HEK293 (cell line): Measurements from ENCODE around the gene CPLX1.
A peak's percentile ranks its signal among the peaks of the same experiment; 100 is the strongest.
"Not testable (repeated sequence)": the region's sequence is repeated elsewhere in the genome, so short reads cannot be mapped to it uniquely, and the experiment has no call there.

ENCODE experiments used
- CTCF ChIA-PET: fragments of 350-600 bp; formaldehyde crosslinking; extraction: SDS; loops from one replicate; lab custom pipeline; 2021; ENCODE audit warnings: antibody characterized with exemption; lab: Yijun Ruan, JAX
- POLR2A ChIA-PET: fragments of 300-600 bp; formaldehyde crosslinking; extraction: SDS; loops from one replicate; lab custom pipeline; 2020; ENCODE audit warnings: antibody characterized with exemption, inconsistent platforms; lab: Yijun Ruan, JAX
- H3K27ac ChIP-seq: fragments of 200-500 bp; sonication (Bioruptor generic); 2 replicates; pipeline ENCODE4 v1.5.1; 2014; ENCODE audit warnings: low read depth, low read length, control low read depth, inconsistent platforms; ENCODE audit errors: extremely low read depth
- H3K36me3 ChIP-seq, 2 experiments: fragments of 200-500 bp in 1 of 2; sonication (Bioruptor generic) in 1 of 2; 1 replicate in 1 of 2; 2 replicates in 1 of 2; pipeline ENCODE4 v1.5.1; 2014 to 2017; ENCODE audit warnings: inconsistent platforms in 2 of 2, low read length in 2 of 2; ENCODE audit not compliant: control insufficient read depth in 2 of 2, insufficient read depth in 1 of 2
- H3K4me1 ChIP-seq: fragments of 200-500 bp; sonication (Bioruptor generic); 2 replicates; pipeline ENCODE4 v1.5.1; 2014; ENCODE audit warnings: mild to moderate bottlenecking, low read length, inconsistent platforms; ENCODE audit not compliant: control insufficient read depth, insufficient read depth
- H3K4me3 ChIP-seq: 2 replicates; pipeline ENCODE4 v1.5.1; 2011; ENCODE audit warnings: low read depth, mild to moderate bottlenecking, control low read depth, low read length, moderate library complexity
- H3K9me3 ChIP-seq: fragments of 200-500 bp; sonication (Bioruptor generic); 2 replicates; pipeline ENCODE4 v1.5.1; 2014; ENCODE audit warnings: low read depth, low read length, inconsistent platforms; ENCODE audit not compliant: control insufficient read depth, insufficient read depth
- EGR2 ChIP-seq: fragments of 450-650 bp; formaldehyde crosslinking; IDR thresholded peaks from 2 replicates; pipeline ENCODE4 v1.5.1; 2016; ENCODE audit warnings: low read depth, missing biosample characterization, missing genetic modification characterization
- ZBTB8A ChIP-seq: fragments of 450-650 bp; formaldehyde crosslinking; IDR thresholded peaks from 2 replicates; pipeline ENCODE4 v1.5.1; 2016; ENCODE audit warnings: missing biosample characterization, missing genetic modification characterization
- ZFHX2 ChIP-seq: fragments of 450-650 bp; formaldehyde crosslinking; conservative IDR thresholded peaks from 2 replicates; pipeline ENCODE4 v1.5.1; 2016; ENCODE audit warnings: missing biosample characterization, missing genetic modification characterization
- ZNF121 ChIP-seq: fragments of 450-650 bp; formaldehyde crosslinking; IDR thresholded peaks from 2 replicates; pipeline ENCODE4 v1.5.1; 2016; ENCODE audit warnings: missing biosample characterization, missing genetic modification characterization
- ZNF146 ChIP-seq: fragments of 450-650 bp; formaldehyde crosslinking; IDR thresholded peaks from 2 replicates; pipeline ENCODE4 v1.5.1; 2016; ENCODE audit warnings: missing biosample characterization, missing genetic modification characterization
- ZNF157 ChIP-seq: fragments of 450-650 bp; formaldehyde crosslinking; IDR thresholded peaks from 2 replicates; pipeline ENCODE4 v1.5.1; 2016; ENCODE audit warnings: missing biosample characterization, missing genetic modification characterization
- ZNF2 ChIP-seq: fragments of 450-650 bp; formaldehyde crosslinking; IDR thresholded peaks from 2 replicates; pipeline ENCODE4 v1.5.1; 2016; ENCODE audit warnings: missing biosample characterization, missing genetic modification characterization
- ZNF37A ChIP-seq: fragments of 450-650 bp; IDR thresholded peaks from 2 replicates; pipeline ENCODE4 v1.5.1; 2018; ENCODE audit warnings: missing biosample characterization, missing genetic modification characterization
- ZNF600 ChIP-seq: fragments of 450-650 bp; formaldehyde crosslinking; IDR thresholded peaks from 2 replicates; pipeline ENCODE4 v1.5.1; 2016; ENCODE audit warnings: missing biosample characterization, missing genetic modification characterization
- ZNF658 ChIP-seq: fragments of 450-650 bp; formaldehyde crosslinking; IDR thresholded peaks from 2 replicates; pipeline ENCODE4; 2016; ENCODE audit warnings: missing biosample characterization, missing genetic modification characterization
- ZNF660 ChIP-seq: fragments of 450-650 bp; IDR thresholded peaks from 2 replicates; pipeline ENCODE4 v1.5.1; 2018; ENCODE audit warnings: missing biosample characterization, mild to moderate bottlenecking, missing genetic modification characterization
- ZNF768 ChIP-seq: fragments of 450-650 bp; formaldehyde crosslinking; IDR thresholded peaks from 2 replicates; pipeline ENCODE4 v1.5.1; 2018; ENCODE audit warnings: missing biosample characterization, mild to moderate bottlenecking, missing genetic modification characterization

Gene CPLX1

DNA sequence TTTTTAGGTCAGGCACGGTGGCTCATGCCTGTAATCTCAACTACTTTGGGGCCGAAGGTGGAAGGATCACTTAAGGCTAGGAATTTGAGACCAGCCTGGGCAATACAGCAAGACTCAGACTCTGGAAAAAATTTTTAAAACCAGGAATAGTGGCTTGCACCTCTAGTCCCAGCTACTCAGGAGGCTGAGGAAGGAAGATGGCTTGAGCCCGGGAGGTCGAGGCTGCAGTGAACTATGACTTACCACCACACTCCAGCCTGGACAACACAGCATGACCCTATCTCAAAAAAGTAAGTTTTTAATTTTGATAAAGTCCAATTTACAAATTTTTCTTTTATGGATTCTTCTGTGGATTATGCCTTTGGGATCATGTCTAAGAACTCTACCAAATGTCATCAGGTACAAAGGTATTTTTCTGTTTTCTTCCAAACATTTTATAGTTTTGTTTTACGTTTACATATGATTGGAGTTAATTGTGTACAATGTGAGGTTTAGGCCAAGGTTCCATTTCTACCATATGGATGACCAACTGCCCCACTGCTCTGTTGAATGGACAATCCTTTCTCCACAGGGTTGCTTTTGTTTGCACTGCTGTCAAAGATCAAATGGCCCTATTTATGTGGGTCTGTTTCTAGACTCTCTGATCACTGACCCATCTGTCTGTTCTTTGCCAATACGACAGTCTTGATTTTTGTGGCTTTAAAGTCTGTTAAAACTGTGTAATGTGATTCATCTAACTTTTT is 48.2 kb downstream of the CPLX1 start:
- Histone ChIP-seq H3K4me1 (no peaks in the 10 kb centered on the region), H3K4me3 (no peak overlapping the region)
- POLR2A ChIA-PET: no interaction called here
- TF ChIP-seq ZNF658 (no peak), ZNF121 (tag by site-specific recombination) (peak; percentile 91)
- TF ChIP-seq, all 188 proteins: peak for 1
- no peaks in the 10 kb centered on the region for H3K9me3 ChIP-seq
- CTCF ChIA-PET: no interaction called here
- peaks cover 22 to 71% of the 10 kb centered on the region in 2 experiments; a peak in 2 of 3 replicates for H3K36me3 ChIP-seq
- H3K27ac ChIP-seq: no peak overlapping the region

DNA sequence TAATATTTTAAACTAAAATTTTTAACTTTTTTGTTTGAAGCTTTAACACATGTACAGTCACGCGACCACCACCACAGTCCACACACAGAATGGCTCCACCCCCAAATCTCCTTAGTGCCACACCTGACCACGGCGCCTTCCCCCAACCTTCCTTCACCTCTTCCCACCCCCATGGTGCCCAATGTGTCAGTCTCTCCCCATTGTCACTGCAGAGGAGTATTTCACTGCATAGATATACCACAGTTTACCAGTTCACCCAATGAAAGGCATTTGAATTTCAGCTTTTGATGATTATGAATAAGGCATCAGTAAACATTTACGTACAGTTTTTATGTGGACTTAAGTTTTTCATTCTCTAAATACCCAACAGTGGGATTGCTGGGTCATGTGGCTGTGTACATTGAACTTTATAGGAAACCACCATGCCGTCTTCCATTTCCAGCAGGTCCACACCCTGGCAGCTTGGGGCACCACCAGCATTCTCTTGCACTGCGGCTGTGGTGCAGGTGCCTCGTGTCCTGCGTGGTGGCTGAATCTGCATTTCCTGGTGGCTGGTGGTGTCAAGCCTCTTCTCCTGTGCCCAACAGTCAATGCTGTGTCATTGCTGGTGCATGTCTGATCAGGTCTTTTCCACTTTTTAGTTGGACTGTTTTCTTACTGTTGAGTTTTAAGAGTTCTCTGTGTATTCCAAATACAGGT is 49.0 kb downstream of the CPLX1 start:
- ChIA-PET CTCF (interaction anchor here (0.6 kb wide), 1 partner anchor 372 kb away, joined by 6 read pairs; no protein-coding TSS in a partner anchor), POLR2A (no interaction called here)
- no peaks in the 10 kb centered on the region for H3K9me3 ChIP-seq
- peaks cover 22 to 74% of the 10 kb centered on the region in 2 experiments; a peak in 2 of 3 replicates for H3K36me3 ChIP-seq
- H3K4me3 ChIP-seq: no peak overlapping the region
- no peak overlapping the region for H3K27ac ChIP-seq
- no peaks in the 10 kb centered on the region for H3K4me1 ChIP-seq
- peak; percentile 58; the same call in 1 of the 2 replicates for TF ChIP-seq ZNF146 (tag by site-specific recombination)
- no peak for TF ChIP-seq ZNF768
- TF ChIP-seq, all 188 proteins: peak for 1

DNA sequence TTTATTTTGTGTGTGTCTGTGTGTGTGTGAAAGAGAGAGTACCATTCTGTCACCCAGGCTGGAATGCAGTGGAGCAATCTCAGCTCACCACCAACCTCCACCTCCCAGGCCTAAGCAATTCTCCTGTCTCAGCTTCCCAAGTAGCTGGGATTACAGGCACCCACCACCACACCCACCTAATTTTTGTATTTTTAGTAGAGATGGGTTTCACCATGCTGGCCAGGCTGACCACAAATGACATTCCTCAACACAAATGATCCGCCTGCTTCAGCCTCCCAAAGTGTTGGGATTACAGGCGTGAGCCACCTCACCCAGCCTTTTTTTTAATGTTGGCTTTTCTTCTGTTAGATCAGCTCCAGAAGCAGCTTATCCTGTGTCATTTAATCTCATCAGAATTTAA is 50.4 kb downstream of the CPLX1 start:
- H3K36me3 ChIP-seq: peaks cover 22 to 78% of the 10 kb centered on the region in 2 experiments; a peak in 2 of 3 replicates
- H3K27ac ChIP-seq, H3K4me3 ChIP-seq, CTCF ChIA-PET, H3K9me3 ChIP-seq, H3K4me1 ChIP-seq: not testable (repeated sequence)
- TF ChIP-seq EGR2 (peak; percentile 80), ZFHX2 (peak; percentile 32; the same call in 1 of the 2 replicates)
- POLR2A ChIA-PET: interaction anchor here (0.8 kb wide), 1 partner anchor 155 kb away, joined by 3 read pairs; no protein-coding TSS in a partner anchor

DNA sequence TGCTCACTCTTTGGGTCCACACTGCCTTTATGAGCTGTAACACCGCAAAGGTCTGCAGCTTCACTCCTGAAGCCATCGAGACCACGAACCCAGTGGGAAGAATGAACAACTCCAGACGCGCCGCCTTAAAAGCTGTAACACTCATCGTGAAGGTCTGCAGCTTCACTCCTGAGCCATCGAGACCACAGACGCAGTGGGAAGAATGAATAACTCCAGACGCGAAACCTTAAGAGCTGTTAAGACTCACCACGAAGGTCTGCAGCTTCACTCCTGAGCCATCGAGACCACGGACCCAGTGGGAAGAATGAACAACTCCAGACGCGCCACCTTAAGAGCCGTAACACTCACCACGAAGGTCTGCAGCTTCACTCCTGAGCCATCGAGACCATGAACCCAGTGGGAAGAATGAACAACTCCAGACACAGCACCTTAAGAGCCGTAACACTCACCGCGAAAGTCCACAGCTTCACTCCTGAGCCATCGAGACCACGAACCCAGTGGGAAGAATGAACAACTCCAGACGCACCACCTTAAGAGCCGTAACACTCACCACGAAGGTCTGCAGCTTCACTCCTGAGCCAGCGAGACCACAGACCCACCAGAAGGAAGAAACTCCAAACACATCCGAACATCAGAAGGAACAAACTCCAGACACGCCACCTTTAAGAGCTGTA is 51.4 kb downstream of the CPLX1 start:
- H3K27ac ChIP-seq, H3K4me3 ChIP-seq, H3K9me3 ChIP-seq, CTCF ChIA-PET, H3K4me1 ChIP-seq: not testable (repeated sequence)
- peaks cover 14 to 77% of the 10 kb centered on the region in 2 experiments; a peak in 2 of 3 replicates for H3K36me3 ChIP-seq
- POLR2A ChIA-PET: interaction anchor here (0.5 kb wide), 1 partner anchor 56 kb away, joined by 5 read pairs; no protein-coding TSS in a partner anchor
- peak; percentile 96 for TF ChIP-seq ZNF600 (tag by site-specific recombination)

GRCh38 chr4:773214-773613 is 52.7 kb downstream of the CPLX1 start:
- TF ChIP-seq ZNF37A (tag by site-specific recombination) (no peak), ZNF157 (no peak), ZNF660 (tag by site-specific recombination) (no peak), ZNF2 (tag by site-specific recombination) (no peak), ZNF600 (tag by site-specific recombination) (0 out of 2 replicates have a peak, but pooled peaks have one; percentile 13), ZBTB8A (tag by site-specific recombination) (peak; percentile 51; the same call in 1 of the 2 replicates)
- Histone ChIP-seq H3K36me3 (peaks cover 3 to 72% of the 10 kb centered on the region in 2 experiments; a peak in 2 of 3 replicates), H3K27ac (no peak overlapping the region), H3K9me3 (no peaks in the 10 kb centered on the region), H3K4me3 (no peak overlapping the region), H3K4me1 (no peaks in the 10 kb centered on the region)
- ChIA-PET CTCF (no interaction called here), POLR2A (no interaction called here)
